Esophagus muscularis mucosa (tissue), 4 donors: ENCODE measurements around the gene PGC.

Source experiments
- CTCF ChIP-seq, 3 experiments: fragments of 200-600 bp in 2 of 3; fragments of 450-650 bp in 1 of 3; sonication (generic) in 2 of 3; IDR thresholded peaks; one replicate each; pipeline ENCODE4 v1.5.1; 2017 to 2019; ENCODE audit warnings: antibody characterized with exemption in 3 of 3, mild to moderate bottlenecking in 2 of 3, moderate library complexity in 1 of 3
- EP300 ChIP-seq: sonication (generic); formaldehyde crosslinking; IDR thresholded peaks from one replicate; pipeline ENCODE4 v1.6.1; 2017; ENCODE audit warnings: antibody characterized with exemption
- POLR2A ChIP-seq: fragments of 450-650 bp; IDR thresholded peaks from one replicate; pipeline ENCODE4 v1.6.1; 2017; ENCODE audit warnings: antibody characterized with exemption, moderate library complexity, mild to moderate bottlenecking, low read depth
- POLR2AphosphoS5 ChIP-seq, 2 donors: sonication (generic); formaldehyde crosslinking; IDR thresholded peaks; one replicate each; pipeline ENCODE4 v1.6.1; 2017; ENCODE audit warnings: antibody characterized with exemption in 2 of 2

- TF ChIP-seq POLR2A (no peak), CTCF (IDR thresholded peaks at IDR 0.05) (no peak), EP300 (no peak), POLR2AphosphoS5 (IDR thresholded peaks at IDR 0.05) (no peak)
These were observed 42.2 kb upstream of the PGC start for GRCh38 chr6:41789390-41789724.
